ENCODE measurements around the gene SEC14L1.

SEC14L1 gene

DNA sequence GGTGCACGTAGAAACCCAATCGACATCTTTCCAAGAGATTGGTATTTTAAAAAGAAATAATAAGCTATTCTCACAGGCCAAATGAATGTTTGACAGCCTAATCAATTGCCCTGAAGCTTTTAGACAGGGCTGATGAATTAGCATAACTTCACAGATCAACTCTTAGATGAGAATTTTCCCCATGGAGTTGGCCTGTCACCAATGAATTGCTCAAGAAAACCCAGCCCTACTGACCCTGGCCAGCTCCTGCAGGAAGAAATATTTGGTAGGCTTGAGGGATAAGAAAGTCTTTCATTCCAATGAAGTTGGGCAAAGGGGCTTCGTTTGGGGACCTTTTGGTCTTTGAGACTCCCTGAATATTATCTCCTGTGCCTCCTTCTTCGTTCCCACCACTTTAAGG is 23.4 kb upstream of the SEC14L1 start:
- no peak for DNase-seq

DNA sequence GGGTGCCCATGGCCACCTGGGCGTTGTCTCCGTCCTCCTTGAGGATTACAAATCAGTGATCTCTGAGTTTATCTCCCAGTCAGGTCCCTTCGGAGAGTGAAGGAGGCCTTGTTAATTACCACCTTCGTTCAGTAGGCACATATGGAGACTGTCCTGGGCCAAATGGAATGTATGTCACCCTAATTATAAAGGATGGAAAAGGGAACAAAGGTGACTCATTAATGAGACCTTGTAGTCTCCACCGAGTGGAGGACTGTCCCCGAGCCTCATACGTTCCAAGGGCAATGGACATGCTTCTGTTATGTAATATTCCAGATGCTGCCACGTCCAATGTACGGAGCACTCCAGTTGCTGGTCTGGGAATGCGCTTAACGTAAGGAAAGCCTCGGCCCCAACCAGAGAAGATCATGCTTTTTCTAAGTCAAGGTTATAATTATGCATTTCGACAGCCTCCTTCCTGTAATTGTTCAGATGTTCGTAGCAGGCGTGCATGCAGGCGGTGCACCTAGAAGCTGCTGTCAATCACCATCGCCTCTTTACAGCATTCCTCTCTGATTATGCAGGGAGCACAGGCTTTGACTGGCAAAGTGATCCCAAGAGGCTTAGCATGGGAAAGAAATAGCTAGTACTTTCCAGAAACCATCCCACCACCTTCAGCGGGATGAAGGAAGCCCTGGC is 22.4 kb upstream of the SEC14L1 start:
- no peak for DNase-seq

DNA sequence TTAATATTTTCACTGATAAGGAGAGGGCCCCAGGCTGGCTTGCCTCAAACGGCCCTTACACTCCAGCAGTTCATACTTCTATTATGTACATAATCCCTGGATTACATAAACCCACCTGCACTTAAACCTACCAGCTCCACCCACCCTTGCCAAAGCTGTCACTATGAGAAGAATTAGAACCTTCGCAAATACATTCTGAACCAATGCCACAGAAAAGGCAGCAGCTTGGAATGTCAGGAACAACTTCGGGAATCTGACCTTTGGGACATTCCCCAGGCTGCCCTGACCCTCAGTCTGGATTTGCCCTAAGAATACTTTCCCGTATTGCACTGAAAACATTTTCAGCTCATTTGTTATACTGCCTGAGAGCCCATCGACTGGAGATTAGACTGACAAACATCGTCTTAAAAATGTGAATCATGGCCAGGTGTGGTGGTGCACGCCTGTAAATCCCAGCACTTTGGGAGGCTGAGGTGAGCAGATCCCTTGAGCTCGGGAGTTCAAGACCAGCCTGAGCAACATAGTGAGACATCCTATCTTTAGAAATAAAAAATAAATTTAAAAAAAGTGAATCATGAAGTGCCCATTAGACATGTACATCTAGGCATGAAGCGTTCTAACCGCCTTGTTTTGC is 21.0 kb upstream of the SEC14L1 start:
- no peak for DNase-seq

DNA sequence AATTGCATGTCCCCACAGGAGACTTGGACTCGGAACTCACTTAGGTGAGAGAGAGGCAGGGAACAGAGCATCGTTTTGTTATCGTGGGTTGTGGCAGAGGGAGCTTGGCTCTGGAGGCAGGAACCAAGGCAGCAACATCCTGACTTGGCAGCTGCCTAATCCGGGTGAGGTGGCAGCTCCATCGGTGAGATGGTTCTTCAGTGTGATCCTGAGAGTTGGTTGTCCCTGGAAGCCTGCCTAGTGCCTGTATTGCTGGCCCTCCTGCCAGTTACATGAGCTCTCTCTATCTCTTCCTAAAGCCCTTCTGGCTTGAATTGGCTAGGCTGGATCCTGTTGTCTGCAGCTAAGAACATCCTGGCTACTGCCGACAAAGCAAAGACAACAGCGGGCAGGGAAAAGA is 19.9 kb upstream of the SEC14L1 start:
- no peak for DNase-seq

DNA sequence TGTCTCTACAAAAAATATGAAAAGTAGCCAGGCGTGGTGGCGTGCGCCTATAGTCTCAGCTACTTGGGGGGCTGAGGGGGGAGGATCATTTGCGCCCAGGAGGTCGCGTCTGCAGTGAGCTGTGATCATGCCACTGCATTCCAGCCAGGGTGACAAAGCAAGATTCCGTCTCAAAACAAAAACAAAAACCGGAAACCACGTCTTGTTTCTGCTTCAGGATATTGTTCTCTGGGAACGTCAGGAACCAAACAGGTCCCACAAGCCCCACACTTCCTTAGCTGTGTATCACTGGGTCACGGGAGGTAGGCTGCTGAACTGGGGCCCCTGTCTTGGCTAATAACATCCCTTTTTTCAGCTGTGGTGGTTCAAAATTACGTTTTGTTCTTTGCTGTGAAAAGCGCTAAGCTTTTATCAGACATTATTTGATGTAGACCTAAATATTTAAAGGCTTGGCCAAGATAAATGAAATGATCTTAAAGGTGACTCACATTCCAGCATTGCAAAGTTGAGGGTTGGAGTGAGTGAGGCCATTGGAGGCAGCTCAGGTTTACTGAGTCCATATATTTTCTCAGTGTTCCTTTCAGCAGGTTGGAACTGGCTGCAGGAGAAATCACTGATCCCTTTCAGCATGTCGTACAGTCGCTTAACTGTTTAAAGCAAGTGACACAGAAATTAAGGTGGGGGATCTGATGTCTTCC is 16.4 kb upstream of the SEC14L1 start:
- DNase-seq = no peak

DNA sequence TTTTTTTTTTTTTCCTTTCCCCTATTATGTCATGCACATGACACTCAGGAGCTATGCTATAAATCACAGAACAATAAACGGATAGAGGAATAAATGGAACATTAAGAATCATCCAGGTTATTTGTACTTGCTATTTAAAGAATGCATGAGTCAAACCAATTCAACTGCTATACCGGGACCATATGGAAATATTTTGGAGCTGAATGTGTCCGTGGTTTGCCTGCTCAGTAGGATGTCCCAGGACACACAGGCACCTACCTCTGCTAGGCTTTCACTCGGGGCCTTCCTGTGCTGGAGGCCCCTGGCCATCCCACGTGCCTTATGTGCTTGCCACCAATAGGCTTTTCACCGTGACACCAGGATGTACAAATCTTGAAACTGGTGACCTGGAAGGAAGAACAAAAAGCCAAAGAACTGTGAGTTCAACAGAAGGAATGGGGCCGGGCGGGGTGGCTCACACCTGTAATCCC is 15.3 kb upstream of the SEC14L1 start:
- DNase-seq = no peak

DNA sequence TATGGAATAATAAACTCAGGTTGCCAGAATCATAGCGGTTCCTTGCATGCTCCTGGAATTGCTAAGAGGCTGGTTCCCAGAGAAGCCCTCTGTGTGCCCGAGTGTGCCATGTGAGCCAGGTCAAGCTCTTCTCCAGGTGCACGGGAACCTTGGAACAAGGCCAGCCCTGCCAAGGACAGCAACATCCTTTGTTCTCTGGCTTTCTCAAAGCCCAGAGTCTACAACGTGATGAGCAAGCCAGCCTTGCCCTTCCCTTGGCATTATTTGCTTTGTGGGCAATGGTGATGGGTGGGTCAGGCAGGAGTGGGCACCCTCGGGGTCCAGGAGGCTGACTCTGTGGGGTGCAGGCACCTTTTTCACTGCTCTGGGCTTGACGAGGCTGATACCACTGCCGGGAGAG is 14.2 kb upstream of the SEC14L1 start:
- DNase-seq = no peak

DNA sequence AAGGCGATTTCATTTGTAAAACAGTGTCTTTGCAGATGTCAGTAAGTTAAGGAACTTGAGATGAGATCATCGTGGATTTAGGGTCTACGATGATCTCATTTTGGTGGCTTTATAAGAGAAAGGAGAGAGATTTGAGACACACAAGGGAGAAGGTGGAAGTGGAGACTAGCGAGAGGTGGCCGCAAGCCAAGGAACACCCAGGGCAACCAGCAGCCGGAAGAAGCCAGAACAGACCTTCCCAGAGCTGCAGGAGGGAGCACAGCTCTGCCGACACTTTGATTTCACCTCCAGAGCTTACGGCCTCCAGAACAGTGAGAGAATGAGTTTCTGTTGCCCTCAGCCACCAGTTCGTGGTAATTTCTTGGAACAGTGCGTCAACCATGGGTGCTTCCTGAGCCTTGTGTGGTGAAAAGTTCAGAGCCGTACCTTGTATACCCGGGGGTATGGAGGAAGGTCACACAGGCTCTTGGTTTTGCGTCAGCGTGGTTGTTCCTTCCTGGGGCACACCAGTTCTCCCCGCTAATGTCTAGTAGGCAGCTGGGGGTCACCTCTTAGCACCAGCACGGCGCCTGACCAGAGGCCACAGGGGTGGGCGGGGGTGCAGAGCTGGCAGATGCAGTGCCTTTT is 12.9 kb upstream of the SEC14L1 start:
- peak; percentile 63 to 70 for DNase-seq

DNA sequence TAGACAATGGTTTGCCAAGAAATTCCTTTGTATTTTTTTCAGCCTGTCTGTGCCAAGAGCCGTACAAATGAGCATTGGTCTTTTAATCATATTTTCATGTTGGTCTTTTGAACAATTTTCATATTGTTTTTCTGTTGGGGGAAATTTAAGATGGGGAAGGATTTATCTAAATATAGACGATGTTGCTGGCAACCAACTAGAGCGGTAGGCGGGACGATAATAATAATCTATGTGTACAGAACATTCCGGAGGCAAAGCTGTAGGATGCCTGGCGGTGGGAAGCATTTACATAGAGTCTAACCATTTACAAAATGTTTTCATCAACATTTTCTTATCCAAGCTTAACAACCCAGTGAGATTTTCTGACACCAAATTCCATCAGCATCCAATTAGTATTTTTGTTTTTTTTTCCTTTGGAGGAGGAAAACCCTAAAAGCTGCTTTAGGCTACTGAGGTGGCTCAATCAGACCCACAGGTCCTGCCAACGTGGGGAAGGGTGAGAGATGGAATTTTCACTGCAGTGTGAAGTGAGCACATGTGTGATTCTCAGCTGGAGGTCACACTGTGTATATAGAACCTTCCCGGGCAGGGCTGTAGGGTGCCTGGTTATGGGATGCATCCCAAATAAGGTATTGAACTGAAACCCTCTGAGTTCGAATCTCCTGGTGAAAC is 11.7 kb upstream of the SEC14L1 start:
- no peak for DNase-seq

DNA sequence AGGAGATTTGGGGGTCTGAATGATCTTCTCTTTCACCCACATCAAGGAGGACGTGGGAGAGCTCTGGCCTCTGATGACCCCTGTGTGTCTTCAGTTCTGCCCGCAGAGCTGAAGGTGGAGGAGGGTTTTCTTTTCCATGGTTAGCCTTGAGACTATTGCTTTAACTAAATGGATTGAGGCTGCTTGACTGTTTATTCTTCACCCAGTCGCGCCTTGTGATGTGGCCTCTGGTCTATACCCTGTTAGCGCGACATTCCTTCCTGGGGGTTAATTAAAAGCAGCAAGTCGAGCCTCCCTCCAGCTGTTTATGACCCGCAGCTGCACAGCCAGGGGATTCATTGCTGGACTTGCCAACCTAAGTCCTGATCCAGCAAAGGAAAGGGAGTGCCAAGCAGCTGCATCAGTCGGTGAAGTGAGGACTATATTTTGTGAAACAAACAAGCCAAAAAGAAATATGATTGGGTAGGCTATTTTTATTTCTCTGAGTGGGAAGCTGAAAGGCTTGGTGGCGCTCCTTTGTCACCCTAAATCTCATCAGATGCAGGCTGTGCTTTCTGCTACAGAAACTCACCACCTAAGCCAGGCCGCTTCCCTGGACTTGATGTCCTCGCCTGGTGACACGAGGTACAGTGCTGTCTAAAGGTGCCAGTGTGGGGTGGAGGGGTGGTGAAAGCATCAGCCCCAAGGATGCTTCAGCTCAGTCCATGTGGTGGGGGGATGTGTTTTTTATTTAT is 11.0 kb upstream of the SEC14L1 start:
- DNase-seq = no peak

DNA sequence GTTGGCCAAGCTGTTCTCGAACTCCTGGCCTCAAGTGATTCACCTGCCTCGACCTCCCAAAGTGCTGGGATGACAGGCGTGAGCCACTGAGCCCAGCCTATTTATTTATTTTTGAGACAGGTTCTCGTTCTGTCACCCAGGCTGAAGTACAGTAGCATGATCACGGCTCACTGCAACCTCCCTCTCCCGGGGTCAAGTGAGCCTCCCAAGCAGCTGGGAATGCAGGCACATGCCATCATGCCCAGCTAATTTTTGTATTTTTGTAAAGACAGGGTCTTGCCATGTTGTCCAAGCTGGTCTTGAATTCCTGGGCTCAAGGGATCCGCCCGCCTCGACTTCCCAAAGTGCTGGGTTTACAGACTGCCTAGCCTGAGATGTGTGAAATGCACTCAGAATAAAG is 10.2 kb upstream of the SEC14L1 start:
- DNase-seq = no peak

DNA sequence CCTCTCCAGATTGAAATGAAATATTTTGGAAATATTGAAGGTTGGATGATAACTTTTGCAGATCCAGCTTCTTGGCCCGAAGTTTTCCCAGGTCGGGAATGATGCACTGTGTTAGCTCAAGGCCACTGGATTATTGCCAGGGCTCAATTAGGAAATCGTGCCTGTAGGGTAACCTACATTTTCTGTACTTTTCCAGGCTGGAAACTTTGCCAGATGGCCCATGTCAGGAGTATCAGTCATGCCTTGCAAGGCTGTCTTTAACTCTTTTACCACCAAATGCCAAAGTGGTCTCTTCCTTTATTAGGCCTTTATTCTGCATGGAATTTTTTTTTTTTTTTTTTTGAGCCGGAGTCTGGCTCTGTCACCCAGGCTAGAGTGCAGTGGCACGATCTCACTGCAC is 8.9 kb upstream of the SEC14L1 start:
- DNase-seq = no peak

DNA sequence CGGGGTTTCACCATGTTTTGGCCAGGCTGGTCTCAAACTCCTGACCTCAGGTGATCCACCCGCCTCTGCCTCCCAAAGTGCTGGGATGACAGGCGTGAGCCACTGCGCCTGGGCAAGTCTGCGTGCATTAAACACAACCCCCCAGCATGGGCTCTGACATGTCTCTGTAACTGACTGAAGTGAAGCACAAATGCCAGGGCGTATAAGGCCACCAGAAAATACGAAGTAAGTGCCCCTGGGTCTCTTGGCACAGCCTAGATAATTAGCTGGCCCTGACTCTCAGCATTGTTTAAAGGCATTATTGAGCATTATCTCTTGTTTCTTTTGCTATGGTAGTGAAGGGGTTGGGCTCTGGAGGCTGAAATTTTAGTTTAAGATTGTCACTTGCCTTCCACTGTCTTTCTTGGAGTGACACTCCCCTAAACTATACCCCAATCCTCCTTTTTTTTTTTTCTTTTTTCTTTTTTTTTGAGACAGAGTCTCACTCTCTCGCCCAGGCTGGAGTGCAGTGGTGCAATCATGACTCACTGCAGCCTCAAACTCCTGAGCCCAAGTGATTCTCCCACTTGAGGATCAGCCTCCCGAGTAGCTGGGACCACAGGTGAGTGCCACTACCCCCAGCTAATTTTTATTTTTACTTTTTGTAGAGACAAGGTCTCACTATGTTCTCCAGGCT is 8.2 kb upstream of the SEC14L1 start:
- DNase-seq = no peak

DNA sequence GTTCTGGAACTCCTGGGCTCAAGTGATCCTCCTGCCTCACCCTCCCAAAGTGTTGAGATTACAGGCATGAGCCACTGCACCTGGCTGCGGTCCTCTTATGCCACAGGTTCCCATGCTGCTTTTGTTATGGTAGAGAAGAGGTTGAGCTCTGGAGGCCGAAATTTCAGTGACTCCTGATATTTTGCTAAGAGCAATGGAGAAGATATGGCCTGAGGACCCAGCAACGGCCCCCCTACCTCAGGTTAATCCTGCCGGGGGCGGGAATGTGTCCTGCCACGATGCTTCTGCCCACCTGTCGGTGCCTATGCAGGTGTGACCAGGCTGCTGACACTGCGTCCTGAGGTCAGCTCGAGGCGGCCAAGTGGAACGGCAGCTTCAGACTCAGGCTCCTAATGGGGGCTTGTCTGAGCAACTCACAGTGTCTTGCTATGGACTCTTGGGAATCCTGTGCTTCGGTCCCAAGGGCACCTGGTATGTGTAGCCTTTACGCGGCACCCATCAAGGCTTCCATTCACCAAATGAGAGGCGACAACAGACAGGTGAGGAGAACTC is 7.6 kb upstream of the SEC14L1 start:
- DNase-seq = no peak

DNA sequence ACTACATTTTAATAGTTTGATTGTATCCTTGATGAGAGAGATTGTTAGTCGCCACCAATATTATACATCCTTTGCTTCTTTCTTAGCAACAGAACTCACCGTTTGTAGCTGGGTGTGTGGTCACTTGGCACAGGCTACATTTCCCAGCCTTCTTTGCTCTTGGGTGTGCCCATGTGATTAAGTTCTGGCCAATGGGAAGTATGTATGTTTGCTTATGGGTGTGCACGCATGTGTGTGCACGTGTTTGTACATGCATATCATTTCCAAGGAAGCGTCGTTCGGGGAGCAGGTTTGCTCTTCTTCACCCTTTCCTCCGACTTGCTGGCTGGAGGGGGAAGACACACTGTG is 4.4 kb upstream of the SEC14L1 start:
- no peak for DNase-seq

DNA sequence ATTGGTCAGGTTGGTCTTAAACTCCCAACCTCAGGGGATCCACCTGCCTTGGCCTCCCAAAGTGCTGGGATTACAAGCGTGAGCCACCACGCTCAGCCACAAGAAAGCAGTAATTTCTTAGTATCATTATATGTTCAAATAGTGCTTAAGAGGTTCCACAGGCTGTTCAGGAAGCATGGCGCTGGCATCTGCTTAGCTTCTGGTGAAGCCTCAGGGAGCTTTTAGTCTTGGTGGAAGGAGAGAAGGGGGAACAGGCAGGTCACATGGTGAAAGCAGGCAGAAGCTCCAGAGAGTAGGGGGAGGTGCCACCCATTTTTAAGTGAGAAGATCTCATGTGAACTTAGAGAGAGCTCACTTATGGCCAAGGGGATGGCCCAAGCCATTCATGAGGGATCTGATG is 3.7 kb upstream of the SEC14L1 start:
- DNase-seq = no peak

DNA sequence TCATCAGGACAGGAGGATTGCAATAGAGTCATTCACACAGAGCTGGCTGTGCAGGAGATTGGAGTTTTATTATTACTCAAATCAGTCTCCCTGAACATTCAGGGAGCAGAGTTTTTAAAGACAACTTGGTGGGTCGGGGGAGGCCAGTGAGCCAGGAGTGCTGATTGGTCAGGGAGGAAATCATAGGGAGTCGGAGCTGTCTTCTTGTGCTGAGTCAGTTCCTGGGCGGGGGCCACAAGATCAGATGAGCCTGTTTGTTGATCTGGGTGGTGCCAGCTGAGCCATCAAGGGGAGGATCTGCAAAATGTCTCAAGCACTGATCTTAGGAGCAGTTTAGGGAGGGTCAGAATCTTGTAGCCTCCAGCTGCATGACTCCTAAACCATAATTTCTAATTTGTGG is 2.9 kb upstream of the SEC14L1 start:
- peak; percentile 29 to 34 for DNase-seq

DNA sequence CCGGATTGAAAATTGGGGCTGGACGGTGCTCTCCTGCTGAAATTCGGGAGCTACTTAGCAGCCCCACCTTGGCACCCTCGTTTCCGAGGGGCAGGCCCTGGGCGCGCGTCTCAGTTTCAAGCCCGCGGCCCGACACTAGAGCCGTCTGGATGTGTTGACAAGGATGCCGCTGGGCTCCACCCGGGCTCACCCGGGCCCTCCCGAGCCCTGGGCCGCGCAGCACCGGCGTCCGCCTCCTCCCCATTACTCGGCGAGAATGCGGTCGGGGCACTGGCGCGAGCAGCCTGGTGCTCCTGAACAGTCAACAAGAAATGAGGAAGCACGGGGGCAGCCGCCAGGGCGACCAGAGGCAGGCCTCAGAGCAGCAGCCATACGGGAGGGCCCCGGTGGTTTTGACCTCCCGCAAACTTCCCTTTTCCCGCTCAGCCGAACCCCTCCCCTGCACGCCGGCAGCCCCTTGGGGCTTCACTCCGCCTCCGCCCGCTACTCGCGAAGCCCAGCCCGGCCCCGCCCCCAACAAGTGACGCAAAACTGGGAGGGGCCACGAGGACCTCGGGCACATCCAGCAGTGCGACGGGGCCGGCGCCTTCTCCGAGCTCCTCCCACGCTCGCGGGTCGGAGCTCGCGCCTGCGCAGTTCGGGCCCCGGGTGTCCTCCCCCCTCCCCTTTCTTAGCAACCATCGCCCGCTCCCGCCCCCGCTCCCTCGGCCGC is 447 bp upstream of the SEC14L1 start:
- peak; percentile 99 for DNase-seq

DNA sequence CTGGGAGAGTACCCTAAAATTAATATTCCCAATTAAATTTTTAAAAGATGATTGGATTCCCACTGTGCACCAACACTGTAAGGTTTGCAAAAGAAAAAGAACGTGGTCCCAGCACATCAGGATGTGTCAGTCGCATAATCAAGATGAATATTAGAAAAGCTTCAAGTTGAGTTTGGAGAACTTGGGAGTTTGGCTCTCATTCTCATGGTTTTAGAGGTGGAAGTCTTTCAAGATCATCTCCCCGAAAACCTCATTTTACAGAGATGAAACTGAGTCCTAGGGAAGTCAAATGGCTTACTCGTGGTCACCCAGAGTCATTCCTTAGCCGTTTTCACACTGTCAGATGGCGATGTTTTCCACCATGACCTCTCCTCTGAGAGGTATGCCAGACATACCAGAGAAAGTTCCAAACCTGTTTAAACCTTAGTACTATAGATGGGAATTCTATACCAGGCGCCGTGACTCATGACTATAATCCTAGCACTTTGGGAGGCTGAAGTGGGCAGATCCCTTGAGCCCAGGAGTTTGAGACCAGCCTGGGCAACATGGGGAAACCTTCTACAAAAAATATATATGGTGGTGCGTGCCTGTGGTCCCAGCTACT is 1.2 kb downstream of the SEC14L1 start:
- no peak for DNase-seq

DNA sequence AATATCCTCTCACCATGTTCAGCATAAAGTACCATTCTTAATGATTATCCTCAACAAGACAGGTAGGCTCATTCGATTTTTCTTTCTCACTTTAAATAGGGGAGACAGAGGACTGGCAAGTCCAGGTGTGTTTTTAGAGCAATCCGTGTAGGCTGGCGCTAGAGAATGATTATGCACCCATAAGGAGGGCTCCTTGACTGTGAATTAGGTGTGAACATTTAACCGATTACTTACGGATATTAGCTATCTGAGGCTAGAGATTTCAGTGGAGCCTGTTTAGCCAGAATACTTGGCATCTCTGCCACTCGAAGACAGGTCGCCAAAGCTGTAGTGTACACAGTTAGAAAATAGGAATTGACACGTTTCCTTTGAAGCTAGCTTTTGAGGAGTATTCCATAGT is 1.9 kb downstream of the SEC14L1 start:
- no peak for DNase-seq

DNA sequence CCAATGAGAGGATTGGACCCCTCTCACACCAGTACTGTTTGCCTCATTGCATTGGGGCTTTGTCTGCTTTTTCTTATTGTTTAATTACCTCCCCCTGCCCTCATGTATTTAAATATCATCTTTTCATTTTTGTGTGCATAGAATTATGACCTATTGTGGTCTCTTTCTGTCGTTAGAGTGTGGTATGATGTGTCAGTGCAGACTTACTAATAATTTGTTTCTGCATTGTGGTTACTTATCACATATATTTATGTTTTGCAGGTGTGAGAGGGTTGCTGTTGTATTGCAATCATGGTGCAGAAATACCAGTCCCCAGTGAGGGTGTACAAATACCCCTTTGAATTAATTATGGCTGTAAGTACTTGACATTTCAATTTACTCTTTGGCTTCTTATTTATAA is 2.5 kb downstream of the SEC14L1 start:
- no peak for DNase-seq

Measured in activated CD4-positive, alpha-beta T cell treated with anti-CD3 and anti-CD28 coated beads, Interleukin-2, amount 50 U/mL, for 4 hours (primary cell).